ENCODE results near the gene TAS2R41.

GRCh38 chr7:143518521-143518920 is 40.8 kb downstream of the TAS2R41 start:
- TF ChIP-seq EZH2 (IDR thresholded peaks at IDR 0.05) (no peak), POLR2AphosphoS5 (IDR thresholded peaks at IDR 0.05; ENCODE audit: borderline replicate concordance, low read depth, low read length) (no peak)
